ENCODE measurements around the gene PACRG.
"Not testable (repeated sequence)": the region's sequence is repeated elsewhere in the genome, so short reads cannot be mapped to it uniquely, and the experiment has no call there.

Gene PACRG

DNA sequence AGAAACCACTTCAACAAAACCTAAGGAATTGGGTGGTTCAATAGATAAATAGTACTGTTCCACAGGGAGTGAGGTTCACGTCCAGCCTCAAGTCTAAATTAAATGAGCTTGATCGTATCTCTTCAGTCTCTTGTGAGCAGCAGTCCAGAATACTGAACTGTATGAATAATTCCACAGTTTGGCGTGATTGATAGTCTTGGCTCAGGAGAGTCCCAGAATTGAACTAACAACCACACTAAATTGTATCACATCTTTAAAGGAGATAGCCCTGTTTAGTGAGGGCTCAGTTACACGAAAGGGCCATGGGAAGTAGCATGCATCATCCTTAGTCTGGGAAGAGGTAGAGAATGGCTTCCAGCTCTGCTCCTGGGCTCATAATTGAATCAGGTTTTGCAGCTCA lies 224.6 kb downstream of the PACRG start:
- no peak for DNase-seq

DNA sequence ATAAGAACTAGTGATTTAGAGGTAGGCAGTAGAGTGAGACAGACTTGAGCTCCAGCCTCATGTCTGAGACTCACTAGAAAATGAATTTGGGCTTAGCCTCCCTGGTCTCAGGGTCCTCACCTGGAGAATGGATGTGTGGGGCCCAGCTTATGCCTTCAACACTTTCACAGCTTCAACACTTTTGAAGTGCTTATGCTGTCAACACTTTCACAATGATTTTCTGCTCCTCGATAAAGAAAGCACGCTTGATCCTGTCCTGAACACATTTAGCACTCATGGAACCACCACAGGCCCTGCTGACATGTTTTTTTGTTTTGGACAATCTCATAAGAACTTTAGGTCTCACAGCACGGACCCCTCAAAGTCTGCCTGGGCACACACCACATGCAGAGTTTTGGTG lies 229.3 kb downstream of the PACRG start:
- DNase-seq, result no peak

DNA sequence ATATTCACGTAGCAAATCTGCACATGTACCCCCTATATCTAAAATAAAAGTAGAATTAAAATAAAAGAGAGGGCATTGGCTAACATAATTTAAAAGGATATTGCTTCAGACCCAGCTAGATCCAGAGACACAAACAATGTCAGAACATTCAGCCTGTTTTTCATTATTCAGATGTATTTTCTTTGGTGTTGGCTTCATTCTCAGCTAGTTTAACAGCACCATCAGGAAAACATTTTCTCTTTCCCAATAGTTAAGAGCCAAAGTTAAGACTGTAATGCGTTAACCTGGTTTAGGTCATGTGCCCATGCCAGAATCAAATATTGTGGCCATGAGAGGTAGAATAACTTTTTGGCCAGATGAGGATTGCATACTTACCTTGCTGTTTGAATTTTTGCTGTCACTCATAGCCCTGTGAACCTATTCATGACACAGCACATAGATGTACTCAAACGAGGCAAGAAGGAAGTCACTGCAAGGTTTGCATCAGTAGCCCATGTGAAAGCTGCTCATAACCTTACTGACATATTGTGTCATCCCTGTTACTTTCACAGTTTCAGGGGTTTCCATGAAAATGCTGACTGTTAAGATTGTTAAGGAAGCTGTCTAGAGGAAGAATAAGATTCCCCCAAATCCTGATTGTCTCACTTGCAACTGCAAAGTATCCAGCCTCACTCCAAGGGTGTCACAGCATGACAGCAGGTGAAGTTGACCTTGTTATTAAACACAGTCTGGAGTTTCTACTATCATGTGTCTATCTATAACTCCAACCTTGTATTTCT lies 233.1 kb downstream of the PACRG start:
- DNase-seq, result no peak

DNA sequence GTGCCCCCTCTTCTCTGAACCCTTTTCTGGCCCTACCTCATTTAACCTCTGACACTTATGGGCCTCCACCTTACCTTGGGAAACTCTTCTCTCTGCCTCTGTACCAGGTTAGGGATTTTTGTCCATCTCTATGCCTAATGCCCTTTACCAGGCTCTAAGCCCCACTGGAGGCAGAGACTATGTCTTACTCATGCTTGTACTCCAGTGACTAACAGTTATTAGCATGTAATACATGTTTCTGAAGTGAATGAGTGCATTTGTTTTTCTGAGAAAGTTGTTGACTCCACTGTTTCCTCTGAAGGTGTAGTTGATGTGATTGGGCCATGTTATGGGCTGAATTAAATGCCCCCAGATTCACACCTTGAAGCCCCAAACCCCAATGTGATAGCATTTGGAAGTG lies 234.3 kb downstream of the PACRG start:
- DNase-seq, result no peak

DNA sequence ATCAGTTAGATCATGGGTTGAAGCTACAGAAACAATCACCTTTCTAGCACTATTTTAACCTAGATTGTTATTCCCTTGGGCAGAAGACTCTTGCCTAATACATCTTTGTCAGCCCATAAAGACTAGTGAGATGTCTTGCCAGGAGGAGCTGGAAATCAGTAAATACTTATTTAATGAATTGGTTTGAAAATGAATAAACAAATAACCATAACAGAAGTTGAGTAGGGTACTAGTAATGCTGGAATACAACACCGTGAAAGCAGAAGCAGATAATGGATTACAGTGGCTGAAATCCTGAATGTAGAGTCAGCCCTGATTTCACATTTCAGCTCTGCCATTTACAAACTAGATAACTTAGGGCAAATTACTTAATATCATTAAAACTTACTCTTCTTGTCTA lies 236.1 kb downstream of the PACRG start:
- no peak for DNase-seq

DNA sequence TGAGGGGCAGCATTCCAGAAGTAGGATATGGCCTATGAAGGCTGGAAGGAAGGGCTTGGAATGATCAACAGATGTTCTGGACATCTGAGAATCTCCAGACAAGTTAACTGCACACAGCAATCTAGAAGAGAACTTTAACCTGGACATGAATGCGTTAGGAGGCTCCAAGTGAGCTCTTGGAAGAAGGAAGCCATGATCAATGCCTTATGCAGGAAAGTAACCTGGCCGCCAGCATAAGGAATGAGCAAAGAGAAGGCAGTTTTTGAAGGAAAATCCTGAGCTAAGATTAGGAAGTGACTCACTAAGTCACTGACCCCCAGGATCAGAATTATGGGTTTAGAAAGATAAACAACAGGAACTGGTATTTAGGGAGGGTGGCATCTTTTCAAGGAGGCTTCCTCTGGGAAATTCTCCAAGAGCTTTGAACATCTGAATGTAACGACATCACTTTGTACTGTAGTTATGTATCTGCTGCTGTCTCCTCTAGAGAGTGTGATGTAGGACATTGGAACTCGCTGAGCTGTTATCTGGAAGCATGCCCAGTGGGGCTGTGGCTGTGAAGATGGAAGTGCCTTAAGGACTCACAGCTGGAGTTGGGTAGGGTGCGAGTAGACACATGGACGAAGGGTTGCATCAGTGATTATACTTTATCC lies 236.8 kb downstream of the PACRG start:
- no peak for DNase-seq

DNA sequence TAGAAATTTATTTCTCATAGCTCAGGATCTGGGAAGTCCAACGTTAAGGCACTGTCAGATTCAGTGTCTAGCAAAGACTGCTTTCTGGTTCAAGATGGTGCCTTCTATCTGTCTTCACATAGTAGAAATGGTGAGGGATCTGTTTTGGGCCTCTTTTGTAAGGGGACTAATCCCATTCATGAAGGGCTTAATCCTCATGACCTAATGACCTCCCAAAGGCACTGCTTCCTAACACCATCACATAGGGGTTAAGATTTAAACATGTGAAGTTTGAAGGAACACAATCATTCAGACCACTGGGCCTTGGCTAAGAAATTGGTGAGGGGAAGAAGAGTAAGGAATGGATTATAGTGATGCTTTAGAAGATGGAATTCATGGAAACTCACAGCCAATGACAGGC lies 237.6 kb downstream of the PACRG start:
- no peak for DNase-seq

DNA sequence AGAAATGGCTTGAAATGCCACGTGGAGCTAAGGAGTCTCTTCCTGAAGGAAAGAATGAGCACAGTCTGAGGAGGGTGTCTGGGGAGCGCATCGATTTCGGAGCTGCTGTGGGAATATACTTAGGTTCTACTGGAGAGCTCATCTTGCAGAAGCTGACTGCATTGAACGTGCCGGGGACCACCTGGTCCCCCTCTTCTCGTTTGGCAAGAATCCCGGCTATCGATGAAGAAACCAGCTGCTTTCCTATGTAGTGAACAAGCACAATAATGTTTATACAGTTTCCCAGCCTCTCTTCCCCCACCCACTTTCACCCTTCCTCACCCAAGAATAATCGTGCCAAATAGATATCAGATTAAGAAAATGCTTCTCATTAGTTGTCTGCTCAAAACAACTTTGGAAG lies 242.5 kb downstream of the PACRG start:
- DNase-seq, result no peak

DNA sequence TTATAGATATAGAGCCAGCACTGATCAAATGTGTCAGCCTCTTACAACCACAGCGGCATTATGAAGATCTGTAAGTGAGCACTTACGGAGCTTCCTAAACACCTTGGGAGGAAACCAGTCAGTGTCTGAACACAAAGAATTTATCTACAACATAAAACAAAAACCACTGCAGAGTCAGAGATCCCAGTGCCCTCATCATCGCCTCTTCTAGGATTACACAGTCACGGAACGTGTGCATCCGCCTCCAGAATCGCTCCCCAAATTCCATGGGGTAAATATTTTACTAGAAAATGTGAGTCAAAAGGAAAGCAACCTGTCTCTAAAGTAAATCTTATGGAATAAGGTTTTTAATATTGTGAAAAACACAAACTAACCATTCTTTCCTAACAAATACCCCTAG lies 243.6 kb downstream of the PACRG start:
- DNase-seq, result no peak

DNA sequence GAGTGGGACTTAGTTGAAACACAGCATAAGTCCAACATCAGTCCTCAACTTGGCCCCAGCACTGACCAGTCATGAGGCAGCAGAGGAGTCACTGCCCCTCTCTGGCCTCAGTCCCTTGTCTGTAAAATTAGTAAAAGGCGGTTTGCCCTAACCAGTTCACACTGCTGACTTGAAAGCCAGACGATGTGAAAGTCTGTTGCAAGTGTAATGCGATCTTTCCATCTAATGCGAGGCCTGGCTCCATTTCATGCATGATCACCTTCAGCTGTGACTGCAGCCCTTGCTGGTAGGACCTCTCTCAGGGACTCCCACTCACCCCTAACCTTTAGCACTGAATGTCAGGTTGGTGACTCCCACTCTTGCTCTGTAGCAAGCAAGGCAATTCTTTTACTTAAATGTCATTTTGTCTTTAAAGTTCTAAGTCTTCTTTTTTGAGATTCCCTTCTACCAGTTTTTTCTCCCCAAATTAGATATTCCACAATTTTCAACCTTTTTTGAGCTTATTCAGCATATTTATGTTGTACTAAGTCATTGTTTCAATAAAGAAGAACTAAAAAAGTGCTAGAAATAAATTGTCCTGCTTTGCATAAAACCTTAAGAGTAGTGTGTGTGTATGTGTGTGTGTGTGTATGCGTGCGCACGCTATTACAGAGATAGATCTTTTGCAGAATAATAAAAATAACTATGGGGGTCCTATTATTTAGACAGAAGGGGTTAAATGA lies 245.5 kb downstream of the PACRG start:
- no peak for DNase-seq

DNA sequence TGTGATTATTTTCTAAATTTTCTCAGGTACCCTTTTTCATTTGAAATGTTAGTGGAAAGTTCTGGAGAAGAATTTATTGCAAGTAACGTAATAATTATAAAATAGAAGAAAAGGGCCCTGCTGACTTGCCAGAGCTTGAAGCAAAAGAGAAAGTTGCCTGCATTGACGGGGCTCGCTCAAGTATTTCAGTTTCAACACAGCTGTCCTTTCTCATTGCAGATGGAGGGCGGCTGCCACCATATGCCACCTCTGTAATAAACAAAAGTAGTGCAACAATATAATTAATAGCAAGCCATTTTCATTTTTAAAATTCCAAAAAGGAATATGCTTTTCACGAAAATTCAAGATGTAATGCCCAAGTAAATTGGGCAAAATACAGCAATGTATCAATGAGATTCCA lies 246.2 kb downstream of the PACRG start:
- no peak for DNase-seq

DNA sequence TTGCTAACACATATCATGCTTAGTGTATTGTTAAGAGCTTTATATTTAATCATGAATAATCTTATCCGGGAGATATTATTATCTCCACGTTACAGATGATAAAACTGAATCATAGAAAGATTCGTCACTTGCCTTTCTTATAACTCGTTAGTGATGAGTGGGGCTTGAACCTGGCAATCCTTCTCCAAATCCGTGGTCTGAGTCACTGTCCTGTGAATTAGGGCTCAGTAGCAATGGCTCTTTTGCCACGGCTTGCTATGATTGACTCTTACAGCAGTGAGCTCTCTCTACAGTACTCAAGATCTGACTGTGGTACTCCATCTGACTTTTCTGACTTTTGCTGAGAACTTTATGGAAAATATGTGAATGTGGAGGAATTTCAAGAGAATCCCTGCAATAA lies 246.9 kb downstream of the PACRG start:
- no peak for DNase-seq

DNA sequence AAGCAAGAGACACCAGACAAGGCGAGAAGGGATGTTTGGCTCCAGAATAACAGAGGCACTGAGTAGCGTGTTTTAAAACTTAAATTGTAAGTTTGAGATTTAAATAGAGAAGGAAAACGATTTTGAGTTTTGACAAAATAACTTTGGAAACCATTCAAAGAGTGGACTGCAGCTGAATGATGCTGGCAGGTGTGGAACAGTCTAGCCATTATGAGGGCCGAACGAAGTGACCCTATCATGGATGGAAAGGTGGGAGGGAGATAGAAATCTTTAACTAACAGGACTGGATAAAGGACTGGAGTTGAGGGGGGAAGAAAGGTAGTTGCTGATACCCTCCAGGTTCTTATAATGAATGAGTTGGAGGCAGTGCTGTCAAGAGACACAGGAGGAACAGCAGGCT lies 248.4 kb downstream of the PACRG start:
- no peak for DNase-seq

DNA sequence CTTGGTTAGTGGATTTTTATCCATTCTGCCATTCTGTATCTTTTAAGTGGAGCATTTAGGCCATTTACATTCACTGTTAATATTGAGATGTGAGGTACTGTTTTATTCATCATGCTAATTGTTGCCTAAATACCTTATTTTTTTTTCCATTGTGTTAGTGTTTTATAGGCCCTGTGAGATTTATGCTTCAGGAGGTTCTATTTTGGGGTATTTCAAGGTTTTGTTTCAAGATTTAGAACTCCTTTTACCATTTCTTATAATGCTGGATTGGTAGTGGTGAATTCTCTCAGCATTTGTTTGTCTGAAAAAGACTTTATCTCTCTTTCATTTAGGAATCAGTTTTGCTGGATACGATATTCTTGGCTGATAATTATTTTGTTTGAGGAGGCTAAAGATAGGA lies 255.5 kb downstream of the PACRG start:
- DNase-seq, result not testable (repeated sequence)

DNA sequence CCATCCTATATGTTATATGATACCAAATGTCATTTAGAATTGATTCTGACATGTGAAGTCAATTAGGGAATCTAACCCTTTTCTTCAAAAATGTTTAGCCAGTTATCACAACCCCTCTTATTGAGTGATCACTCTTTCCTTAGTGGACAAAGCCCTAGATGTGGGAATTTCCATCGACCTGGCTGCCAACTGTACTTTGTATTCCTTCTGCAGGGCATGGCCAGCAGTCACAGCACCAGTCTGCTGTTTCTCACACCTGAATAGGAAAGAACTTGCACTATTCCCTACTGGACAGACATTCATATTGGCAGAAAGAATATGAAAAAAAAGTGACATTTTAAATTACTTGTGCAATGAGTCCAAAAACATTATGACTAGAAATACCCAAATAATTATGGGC lies 271.0 kb downstream of the PACRG start:
- no peak for DNase-seq

DNA sequence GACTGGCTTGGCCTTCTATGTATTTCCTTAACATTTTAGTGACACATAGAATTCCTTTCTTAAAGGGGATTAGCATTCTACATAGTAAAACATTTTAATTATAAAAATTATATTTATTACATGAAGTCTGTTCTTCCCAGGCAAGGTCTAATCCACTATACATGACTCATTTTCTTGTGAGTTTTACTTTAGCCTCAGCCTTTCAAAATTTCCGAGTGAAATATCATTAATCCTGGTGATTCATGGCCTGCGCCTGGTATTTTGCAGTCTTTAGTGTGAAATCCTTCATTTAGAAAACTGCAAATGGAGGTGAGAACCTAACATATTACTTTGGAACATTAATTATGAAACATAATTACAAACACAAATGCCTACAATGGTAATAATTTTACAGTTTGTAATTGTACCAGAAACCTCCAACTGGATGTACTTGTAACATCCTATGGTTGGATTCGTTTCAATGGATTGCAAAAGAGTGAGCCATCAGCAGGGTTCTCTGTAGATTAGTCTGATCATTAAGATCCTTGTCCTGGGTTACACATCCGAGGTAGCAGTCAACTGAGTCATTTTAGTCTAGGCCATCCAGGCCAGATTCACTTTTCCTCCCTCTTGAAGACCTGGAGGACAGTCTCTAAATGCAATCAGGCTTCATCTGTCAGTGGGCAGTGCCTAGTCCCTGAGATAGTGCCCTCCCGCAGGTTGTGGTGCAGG lies 272.0 kb downstream of the PACRG start:
- no peak for DNase-seq

DNA sequence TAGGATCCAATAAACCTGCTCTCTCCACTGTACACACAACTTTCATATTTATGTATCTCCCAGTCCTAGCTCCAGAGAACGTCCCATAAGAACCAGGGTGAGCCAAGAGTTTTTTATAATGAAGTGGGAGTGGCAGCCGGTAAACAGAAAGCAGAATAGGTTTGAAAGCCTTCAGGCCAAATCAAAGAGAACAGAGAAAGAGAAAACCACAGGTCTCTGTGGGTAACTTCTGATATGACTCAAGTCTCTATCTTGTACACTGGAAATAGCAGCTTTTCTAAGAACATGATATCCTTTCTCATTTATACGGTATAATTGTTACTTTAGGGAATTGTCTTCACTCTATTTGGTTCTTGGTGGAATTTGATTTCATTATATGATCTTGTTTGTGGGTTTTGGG lies 273.6 kb downstream of the PACRG start:
- DNase-seq, result no peak

DNA sequence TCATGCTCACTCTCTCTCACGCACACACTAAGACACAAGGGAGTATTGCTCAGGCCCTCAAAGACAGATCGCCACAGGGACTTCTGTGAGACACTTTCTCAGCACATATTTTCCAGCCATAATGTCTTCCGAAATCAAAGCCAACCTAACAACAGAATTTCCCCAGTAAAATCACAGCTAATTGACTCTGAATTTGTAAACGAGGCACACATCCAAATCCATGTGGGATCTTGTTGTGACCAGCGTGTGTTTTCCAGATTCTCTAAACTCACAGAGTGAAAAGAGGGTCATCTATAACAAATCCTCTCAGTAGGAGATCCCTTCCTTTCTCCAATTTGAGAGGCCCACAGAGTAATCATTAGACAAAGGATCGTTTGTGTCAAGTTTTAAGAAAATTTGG lies 280.4 kb downstream of the PACRG start:
- no peak for DNase-seq

DNA sequence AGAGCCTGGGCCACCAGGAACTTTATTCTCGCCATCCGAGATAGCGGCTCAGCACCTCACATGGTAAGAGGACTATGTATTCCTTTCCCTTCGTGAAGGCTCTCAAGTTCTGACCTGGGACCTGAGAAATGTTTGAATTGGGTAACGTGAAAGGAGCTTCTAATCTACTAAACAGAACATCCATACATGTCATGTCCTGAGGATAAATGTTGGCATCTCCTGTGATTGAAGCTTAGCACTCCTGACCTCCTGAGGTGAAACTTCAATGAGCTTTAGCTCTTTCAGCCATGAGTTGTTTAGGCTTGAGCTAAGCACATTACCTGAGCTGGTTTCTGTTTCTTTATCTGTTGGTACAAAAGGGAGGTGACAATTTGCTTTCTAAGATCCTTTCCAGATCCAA lies 280.9 kb downstream of the PACRG start:
- DNase-seq, result no peak

DNA sequence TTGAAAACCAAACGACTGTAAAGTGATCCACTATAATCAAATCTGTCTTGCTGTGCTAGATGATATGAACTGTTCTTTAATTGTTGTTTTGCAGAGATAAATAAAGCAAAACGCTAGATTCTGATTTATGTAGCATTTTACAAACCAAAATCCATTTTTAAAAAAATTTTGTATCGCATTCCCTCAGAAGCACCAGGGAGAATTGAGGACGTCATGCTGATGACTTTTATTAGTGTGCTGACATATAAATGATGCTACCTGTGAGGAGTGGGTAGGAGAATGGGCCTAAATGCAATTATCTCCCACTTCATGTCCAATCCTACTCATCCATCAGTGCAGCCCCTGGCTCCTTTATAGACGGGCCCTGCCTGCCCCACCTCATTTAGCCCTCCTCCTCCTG lies 282.4 kb downstream of the PACRG start:
- DNase-seq, result no peak

DNA sequence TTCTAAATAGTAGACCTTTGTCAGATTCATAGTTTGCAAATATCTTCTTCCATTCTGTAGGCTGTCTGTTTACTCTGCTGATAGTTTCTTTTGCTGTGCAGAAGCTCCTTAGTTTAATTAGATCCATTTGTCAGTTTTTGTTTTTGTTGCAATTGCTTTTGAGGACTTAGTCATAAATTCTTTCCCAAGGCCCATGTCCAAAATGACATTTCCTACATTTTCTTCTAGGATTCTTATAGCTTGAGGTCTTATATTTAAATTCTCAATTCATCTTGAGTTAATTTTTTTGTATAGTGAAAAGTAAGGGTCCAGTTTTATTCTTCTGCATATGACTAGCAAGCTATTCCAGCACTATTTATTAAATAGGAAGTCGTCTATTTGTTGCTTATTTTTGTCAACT lies 287.0 kb downstream of the PACRG start:
- no peak for DNase-seq

DNA sequence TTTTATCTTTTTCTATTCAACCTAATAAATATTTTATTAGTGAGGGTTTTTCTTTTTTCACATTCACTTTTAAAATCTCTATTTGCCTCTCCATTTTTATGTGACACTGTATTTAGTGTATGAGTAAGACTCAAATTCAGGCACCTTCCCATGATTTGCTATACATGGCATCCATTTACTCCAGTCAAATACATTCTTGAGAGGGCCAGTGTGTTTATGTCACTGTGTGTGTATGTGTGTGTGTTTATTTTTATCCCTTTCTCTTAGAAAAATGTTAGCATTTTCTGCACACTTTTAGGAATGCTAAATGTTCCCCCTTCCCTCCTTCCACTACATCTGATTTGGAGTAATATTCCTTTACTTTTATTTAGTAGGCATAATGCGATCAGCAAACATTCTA lies 290.0 kb downstream of the PACRG start:
- no peak for DNase-seq

DNA sequence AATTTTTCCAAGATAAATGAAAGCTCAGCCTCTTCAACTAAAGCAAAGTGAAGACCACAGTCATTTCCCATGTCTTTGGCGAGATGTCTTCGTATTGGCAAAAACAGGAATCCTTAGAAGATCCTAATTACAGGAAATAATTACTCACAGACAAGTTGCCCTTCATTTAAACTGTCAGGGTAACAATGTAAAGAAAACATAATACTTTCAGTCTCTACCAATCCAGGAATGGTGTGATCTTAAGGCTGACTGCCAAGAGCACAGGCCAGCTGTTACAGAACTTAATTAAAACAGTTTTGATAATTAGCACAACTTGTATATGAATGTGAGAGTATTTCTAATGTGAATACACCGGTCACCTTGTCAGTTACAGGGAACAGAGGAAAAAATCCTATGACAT lies 292.2 kb downstream of the PACRG start:
- no peak for DNase-seq

DNA sequence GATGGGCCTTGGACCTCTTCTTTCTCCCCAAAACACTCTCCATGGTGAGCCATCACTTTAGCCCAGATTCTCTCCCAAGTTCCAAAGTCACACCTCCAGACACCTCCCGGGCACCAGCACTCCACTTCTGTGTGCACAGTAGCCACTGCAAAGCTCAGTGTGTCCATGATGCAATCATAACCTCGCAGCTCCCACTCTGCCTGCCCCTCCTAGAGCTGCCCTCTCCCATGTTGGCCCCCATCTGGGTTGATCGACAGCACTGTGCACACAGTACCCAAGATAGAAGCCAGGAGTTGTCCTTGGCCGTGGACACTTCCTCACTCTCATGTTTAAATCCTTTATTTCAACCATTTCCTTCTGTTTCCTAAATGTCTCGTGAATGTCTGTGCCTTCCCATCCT lies 293.3 kb downstream of the PACRG start:
- no peak for DNase-seq

Measured in stimulated activated CD4-positive, alpha-beta T cell treated with anti-CD3 and anti-CD28 coated beads, Interleukin-4, amount 100 ng/mL, for 4 hours (primary cell).